GM08714 (cell line): ENCODE data around the gene MTHFD1L.
"Not testable (repeated sequence)": the region's sequence is repeated elsewhere in the genome, so short reads cannot be mapped to it uniquely, and the experiment has no call there.

ENCODE experiments used
- H3K4me3 ChIP-seq: fragments of 200-500 bp; sonication (Bioruptor generic); 2 replicates; pipeline ENCODE4 v1.5.1; 2014; ENCODE audit warnings: mild to moderate bottlenecking, low read length, inconsistent platforms
- ZNF274 ChIP-seq: IDR thresholded peaks from 2 replicates; pipeline ENCODE4 v1.6.1; 2012; ENCODE audit warnings: mild to moderate bottlenecking, low read depth, low read length

The MTHFD1L gene

DNA sequence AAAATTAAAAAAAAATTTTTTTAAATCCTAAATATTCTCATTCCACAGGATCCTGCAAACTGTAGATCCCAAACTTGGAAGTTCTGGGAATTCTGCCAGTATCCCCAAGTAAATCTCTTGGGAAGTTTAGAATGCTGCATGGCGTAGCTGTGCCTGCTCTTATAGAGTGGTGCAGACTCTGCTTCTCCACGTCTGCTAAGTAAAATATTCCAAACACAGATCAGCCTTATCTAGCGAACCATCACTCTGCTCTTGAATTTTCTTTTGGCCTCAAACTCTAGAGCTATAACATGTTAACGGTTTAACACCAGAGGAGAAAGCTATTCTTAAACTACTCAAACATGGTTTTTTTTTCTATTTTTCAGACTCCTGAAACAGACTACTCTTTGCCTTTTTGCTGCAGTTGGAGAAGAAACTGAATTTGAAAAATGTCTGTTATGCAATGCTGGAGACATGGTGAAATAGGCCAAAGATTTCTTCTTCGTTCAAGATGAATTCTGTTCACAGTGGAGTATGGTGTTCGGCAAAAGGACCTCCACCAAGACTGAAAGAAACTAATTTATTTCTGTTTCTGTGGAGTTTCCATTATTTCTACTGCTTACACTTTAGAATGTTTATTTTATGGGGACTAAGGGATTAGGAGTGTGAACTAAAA is 235.8 kb downstream of the MTHFD1L start:
- TF ChIP-seq ZNF274, result no peak

DNA sequence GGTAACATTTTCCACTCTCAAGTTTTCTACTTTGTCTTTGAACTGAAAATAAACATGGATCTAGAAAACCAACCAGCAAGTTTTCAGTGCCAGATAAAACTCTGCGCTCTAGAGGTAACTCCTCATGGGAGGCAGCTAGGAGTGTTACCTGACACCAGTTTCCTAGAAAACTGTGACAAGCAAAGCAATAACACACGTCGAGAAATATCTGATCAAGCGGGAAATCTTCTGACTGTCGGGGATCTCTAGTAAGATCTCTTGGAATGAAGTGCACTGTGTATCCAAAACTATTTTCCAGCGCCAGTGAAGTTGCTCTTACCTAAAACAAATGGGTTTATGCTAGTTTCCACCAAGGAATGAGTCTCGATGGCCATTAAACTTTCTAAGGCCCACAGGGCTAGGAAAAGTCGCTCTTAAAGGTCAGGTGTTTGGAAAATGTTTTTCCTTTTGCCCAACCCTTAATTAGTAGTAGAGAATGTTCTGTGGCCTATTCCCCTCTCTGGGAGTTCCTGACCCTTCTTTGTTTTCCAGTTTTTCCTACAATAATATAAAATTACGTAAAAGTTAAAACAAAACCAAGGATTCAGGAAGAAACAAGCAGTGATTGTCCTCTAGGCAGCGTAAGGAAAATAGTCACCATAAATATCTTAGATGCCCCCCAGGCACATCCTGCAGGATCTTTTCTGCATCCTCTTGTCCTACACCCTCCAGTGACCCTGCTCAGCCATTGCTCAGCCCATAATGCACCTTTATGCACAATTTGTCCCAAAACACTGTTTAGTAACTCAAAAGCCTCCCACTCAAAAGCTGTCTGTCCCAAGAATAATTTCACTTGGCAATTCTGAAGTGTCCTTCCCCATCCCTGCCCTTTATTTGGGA is 236.6 kb downstream of the MTHFD1L start:
- no peak for TF ChIP-seq ZNF274
- no peak overlapping the region for H3K4me3 ChIP-seq

More for the DNA sequence above, 235.8 kb downstream of the MTHFD1L start:
- H3K4me3 ChIP-seq, result no peak overlapping the region

DNA sequence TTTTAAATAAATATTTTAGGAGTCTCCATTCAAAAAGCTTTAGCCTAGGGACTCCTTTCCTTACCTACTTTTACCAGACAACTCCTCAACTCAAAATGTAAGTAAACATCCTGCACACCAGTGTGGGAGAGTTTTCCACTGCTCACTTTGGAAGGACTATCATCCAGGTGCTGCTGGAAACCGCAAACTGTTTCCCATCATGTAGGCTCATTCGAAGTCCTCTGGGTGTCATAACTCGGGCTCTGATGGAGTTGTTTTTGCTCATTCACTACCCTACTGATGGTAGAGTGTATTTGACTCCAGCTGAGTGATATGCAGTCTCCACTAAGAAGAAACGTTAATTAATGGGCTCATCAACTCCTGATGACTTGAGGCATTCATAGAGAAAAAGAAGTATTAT is 237.8 kb downstream of the MTHFD1L start:
- H3K4me3 ChIP-seq, result no peak overlapping the region
- TF ChIP-seq ZNF274, result no peak

GRCh38 chr6:151107897-151108427 is 242.5 kb downstream of the MTHFD1L start:
- TF ChIP-seq ZNF274, result no peak
- no peak overlapping the region for H3K4me3 ChIP-seq

- no peak for TF ChIP-seq ZNF274
- H3K4me3 ChIP-seq, result no peak overlapping the region
Measured at GRCh38 chr6:151108548-151108947, 243.0 kb downstream of the MTHFD1L start.

DNA sequence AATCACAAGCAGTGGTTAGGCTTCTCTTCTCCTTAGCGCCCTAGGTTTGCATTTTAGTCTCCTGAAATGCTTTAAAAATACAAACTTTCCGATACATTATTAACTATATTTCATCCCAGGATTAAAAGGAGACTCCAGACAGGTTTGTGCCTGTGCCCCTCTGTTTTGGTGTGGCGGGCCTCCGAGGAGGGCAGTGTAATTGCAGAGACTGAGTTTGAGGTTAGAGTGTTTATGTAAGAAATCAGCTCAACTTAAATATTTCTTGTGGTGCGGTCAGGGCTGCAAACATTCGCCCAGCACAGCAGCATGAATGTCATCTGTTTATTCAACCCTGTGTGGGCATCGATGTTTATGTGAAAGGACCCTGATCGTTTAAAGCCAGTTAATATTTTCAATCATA is 243.9 kb downstream of the MTHFD1L start:
- no peak for TF ChIP-seq ZNF274
- no peak overlapping the region for H3K4me3 ChIP-seq

- TF ChIP-seq ZNF274, result no peak
- no peak overlapping the region for H3K4me3 ChIP-seq
Measured at GRCh38 chr6:151109869-151110575, 244.5 kb downstream of the MTHFD1L start.

- no peak overlapping the region for H3K4me3 ChIP-seq
- no peak for TF ChIP-seq ZNF274
Measured at GRCh38 chr6:151110576-151110905, 245.0 kb downstream of the MTHFD1L start.

- H3K4me3 ChIP-seq, result no peak overlapping the region
- no peak for TF ChIP-seq ZNF274
Measured at GRCh38 chr6:151111670-151112069, 246.2 kb downstream of the MTHFD1L start.

- TF ChIP-seq ZNF274, result no peak
- no peak overlapping the region for H3K4me3 ChIP-seq
Measured at GRCh38 chr6:151112130-151112529, 246.6 kb downstream of the MTHFD1L start.

GRCh38 chr6:151112884-151113283 is 247.4 kb downstream of the MTHFD1L start:
- H3K4me3 ChIP-seq, result not testable (repeated sequence)

DNA sequence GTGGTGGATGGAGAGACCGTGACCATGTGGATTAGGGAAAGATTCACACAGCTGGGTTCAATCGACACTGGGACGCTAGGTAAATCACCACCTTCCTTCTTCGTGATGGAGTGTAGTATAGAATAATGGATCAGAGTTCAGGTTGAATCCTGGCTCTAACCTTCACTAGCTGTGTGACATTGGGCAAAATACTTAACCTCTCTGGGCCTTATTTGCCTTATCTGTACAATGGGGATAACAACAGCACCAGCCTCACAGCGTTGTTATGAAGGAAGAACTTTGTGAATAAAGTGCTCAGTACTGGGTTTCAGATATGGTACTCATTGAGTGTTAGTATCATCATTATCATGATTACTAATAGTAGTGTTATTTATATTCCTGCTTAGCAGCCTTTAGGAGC is 248.1 kb downstream of the MTHFD1L start:
- H3K4me3 ChIP-seq, result no peak overlapping the region
- TF ChIP-seq ZNF274, result no peak

GRCh38 chr6:151118461-151119123 is 253.1 kb downstream of the MTHFD1L start:
- no peak overlapping the region for H3K4me3 ChIP-seq
- no peak for TF ChIP-seq ZNF274
